HG03342 (cell line): Measurements from ENCODE around the gene MBP.

ENCODE experiments used
- ATAC-seq: cut with Tn5 transposase; IDR thresholded peaks from one replicate; pipeline ENCODE4 v1.9.1; 2021; ENCODE audit warnings: mild to moderate bottlenecking, moderate library complexity; ENCODE audit not compliant: unreplicated experiment

The MBP gene

GRCh38 chr18:77068321-77069312 is 64.0 kb downstream of the MBP start:
- peak; percentile 33 for ATAC-seq

GRCh38 chr18:77067291-77068061 is 65.1 kb downstream of the MBP start:
- ATAC-seq = peak; percentile 31

GRCh38 chr18:77066689-77067088 is 65.9 kb downstream of the MBP start:
- ATAC-seq = no peak

GRCh38 chr18:77066101-77066500 is 66.5 kb downstream of the MBP start:
- no peak for ATAC-seq

- ATAC-seq = peak; percentile 35
Observed at GRCh38 chr18:77065221-77065981, 67.2 kb downstream of the MBP start.

GRCh38 chr18:77063260-77063659 is 69.3 kb downstream of the MBP start:
- ATAC-seq = peak; percentile 48

GRCh38 chr18:77062518-77063003 is 70.0 kb downstream of the MBP start:
- ATAC-seq = peak; percentile 42

GRCh38 chr18:77061946-77062517 is 70.6 kb downstream of the MBP start:
- peak; percentile 42 for ATAC-seq

GRCh38 chr18:77061281-77061945 is 71.2 kb downstream of the MBP start:
- no peak for ATAC-seq

- ATAC-seq = no peak
Observed at GRCh38 chr18:77060151-77060550, 72.4 kb downstream of the MBP start.

- no peak for ATAC-seq
Observed at GRCh38 chr18:77059294-77059916, 73.2 kb downstream of the MBP start.

GRCh38 chr18:77058290-77058835 is 74.2 kb downstream of the MBP start:
- ATAC-seq = no peak

GRCh38 chr18:77057006-77057395 is 75.6 kb downstream of the MBP start:
- ATAC-seq = no peak

GRCh38 chr18:77056344-77057005 is 76.1 kb downstream of the MBP start:
- ATAC-seq = no peak

- no peak for ATAC-seq
Observed at GRCh38 chr18:77055429-77056300, 76.9 kb downstream of the MBP start.

- peak; percentile 73 for ATAC-seq
Observed at GRCh38 chr18:77054606-77055428, 77.8 kb downstream of the MBP start.

GRCh38 chr18:77054288-77054605 is 78.3 kb downstream of the MBP start:
- peak; percentile 16 for ATAC-seq
